ENCODE data around the gene SIN3B. TPM values are rescaled to one million over a fixed set of nuclear protein-coding genes. Genes with fewer than 3 reads are reported as not detected.

Gene SIN3B
- total and polyA plus RNA-seq, 9 of the 15 experiments (the other 6 are each of a cell fraction or from before 2014, with no cell fraction given) = 0.51 to 34.2 (median 14.3) TPM

GRCh38 chr19:16829010-16829821 lies at the start of gene SIN3B (continued):
- TF ChIP-seq ZBTB40 (IDR thresholded peaks at IDR 0.05) = peak; percentile 100
- TF ChIP-seq ZBTB40 (CRISPR knock-in tag; IDR thresholded peaks at IDR 0.05) = peak; percentile 99
- no peak for TF ChIP-seq ZNF586 (CRISPR knock-in tag; conservative IDR thresholded peaks at IDR 0.05)
- TF ChIP-seq BRF2 (IDR thresholded peaks at IDR 0.05; ENCODE audit: borderline replicate concordance, insufficient read depth, insufficient read length) = no peak
- no peak for TF ChIP-seq NCOA4 (IDR thresholded peaks at IDR 0.05; ENCODE audit: partially characterized antibody)
- peak; percentile 32; the same call in 1 of the 2 replicates for TF ChIP-seq ARID1B (IDR thresholded peaks at IDR 0.05)
- TF ChIP-seq KLF13 (tag; IDR thresholded peaks at IDR 0.05; ENCODE audit: borderline replicate concordance, low read depth) = peak; percentile 84; the same call in 1 of the 2 replicates
- TF ChIP-seq XRCC4 (IDR thresholded peaks at IDR 0.05; ENCODE audit: extremely low read depth, insufficient read depth, insufficient read length) = no peak
- TF ChIP-seq ZBTB1 (CRISPR knock-in tag; IDR thresholded peaks at IDR 0.05; ENCODE audit: borderline replicate concordance, low read depth) = no peak
- peak; percentile 56 for TF ChIP-seq HNRNPLL (IDR thresholded peaks at IDR 0.05; ENCODE audit: low read depth, low read length, poor library complexity, severe bottlenecking)
- TF ChIP-seq POLR2AphosphoS5 (IDR thresholded peaks at IDR 0.05; ENCODE audit: control insufficient read depth, insufficient read depth, low read depth, low read length) = peak; percentile 39; the same call in 1 of the 2 replicates
- TF ChIP-seq FOXP4 (CRISPR knock-in tag; IDR thresholded peaks at IDR 0.05; ENCODE audit: borderline replicate concordance) = no peak
- no peak for TF ChIP-seq ATF1 (CRISPR knock-in tag; IDR thresholded peaks at IDR 0.05)
- peak; percentile 88 for TF ChIP-seq ATF1 (tag; IDR thresholded peaks at IDR 0.05)
- TF ChIP-seq MTA1 (IDR thresholded peaks at IDR 0.05; ENCODE audit: borderline replicate concordance) = peak; percentile 59; the same call in 1 of the 2 replicates
